Breast epithelium (tissue), 4 donors: ENCODE results near the gene TAF15. TPM values are rescaled to one million over a fixed set of nuclear protein-coding genes. Genes with fewer than 3 reads are reported as not detected.

ENCODE experiments used
- DNase-seq, 2 donors: peaks; one replicate each; pipeline ENCODE4 v3.0.0-alpha.2; 2019; ENCODE audit warnings: low spot score in 2 of 2
- H3K27ac ChIP-seq, 2 donors: fragments of 200-600 bp; sonication (generic) in 1 of 2; one replicate each; pipeline ENCODE4 v1.5.1; 2016 to 2019; ENCODE audit warnings: mild to moderate bottlenecking in 1 of 2
- H3K27me3 ChIP-seq, 2 donors: fragments of 200-600 bp; sonication (generic) in 1 of 2; one replicate each; pipeline versions ENCODE4 v1.5.1 to v1.6.0; 2017 to 2019; ENCODE audit warnings: control low read depth in 1 of 2, mild to moderate bottlenecking in 1 of 2
- H3K36me3 ChIP-seq: fragments of 200-600 bp; one replicate; pipeline ENCODE4 v1.5.1; 2019
- H3K4me1 ChIP-seq, 2 donors: fragments of 200-600 bp; sonication (generic); one replicate each; pipeline ENCODE4 v1.5.1; 2016 to 2019; ENCODE audit warnings: control low read depth in 1 of 2
- H3K4me3 ChIP-seq, 3 donors: fragments of 200-600 bp; sonication (generic); 1 replicate in 2 of 3; 2 replicates in 1 of 3; pipeline ENCODE4 v1.5.1; 2016 to 2019; ENCODE audit warnings: mild to moderate bottlenecking in 3 of 3, moderate library complexity in 2 of 3
- H3K9me3 ChIP-seq, 2 donors: fragments of 200-600 bp; sonication (generic) in 1 of 2; one replicate each; pipeline ENCODE4 v1.5.1; 2016 to 2019; ENCODE audit warnings: control low read depth in 1 of 2
- POLR2A ChIP-seq: fragments of 450-650 bp; IDR thresholded peaks from one replicate; pipeline ENCODE4 v1.6.1; 2016; ENCODE audit warnings: antibody characterized with exemption, mild to moderate bottlenecking, moderate library complexity
- POLR2AphosphoS5 ChIP-seq, 3 donors: sonication (generic); formaldehyde crosslinking; IDR thresholded peaks; one replicate each; pipeline ENCODE4 v1.6.1; 2017; ENCODE audit warnings: antibody characterized with exemption in 3 of 3
- intact Hi-C: fragments of 100-400 bp; cut with DNase I; formaldehyde crosslinking; loops from one replicate; pipeline ENCODE4 v1.15.1; 2023; ENCODE audit warnings: low total_unique reads
- total RNA-seq, 3 donors: library from RNA; depleted of rRNA; stranded (reverse); fragments of >200 nt; gene quantifications; one replicate each; pipeline ENCODE4 v1.1.0, GENCODE V29; 2016
- TF ChIP-seq, protein P1 (sequence below), 3 donors: fragments of 450-650 bp; IDR thresholded peaks; one replicate each; pipeline ENCODE4 v1.5.1; 2016 to 2017; ENCODE audit warnings: antibody characterized with exemption in 3 of 3, mild to moderate bottlenecking in 3 of 3, moderate library complexity in 3 of 3

TAF15 gene
- total RNA-seq, 3 donors from 2014 or later: 65.5 to 76.8 (median 72.8) TPM

- Histone ChIP-seq H3K4me1 (no peaks in the 10 kb centered on the region), H3K27me3 (no peaks in the 10 kb centered on the region), H3K27ac (no peak overlapping the region), H3K9me3 (no peaks in the 10 kb centered on the region), H3K36me3 (no peaks in the 10 kb centered on the region), H3K4me3 (no peak overlapping the region)
- intact Hi-C loops: no loop called here
- no peak for DNase-seq
- TF ChIP-seq POLR2AphosphoS5 (IDR thresholded peaks at IDR 0.05): no peak
- TF ChIP-seq, protein P1, sequence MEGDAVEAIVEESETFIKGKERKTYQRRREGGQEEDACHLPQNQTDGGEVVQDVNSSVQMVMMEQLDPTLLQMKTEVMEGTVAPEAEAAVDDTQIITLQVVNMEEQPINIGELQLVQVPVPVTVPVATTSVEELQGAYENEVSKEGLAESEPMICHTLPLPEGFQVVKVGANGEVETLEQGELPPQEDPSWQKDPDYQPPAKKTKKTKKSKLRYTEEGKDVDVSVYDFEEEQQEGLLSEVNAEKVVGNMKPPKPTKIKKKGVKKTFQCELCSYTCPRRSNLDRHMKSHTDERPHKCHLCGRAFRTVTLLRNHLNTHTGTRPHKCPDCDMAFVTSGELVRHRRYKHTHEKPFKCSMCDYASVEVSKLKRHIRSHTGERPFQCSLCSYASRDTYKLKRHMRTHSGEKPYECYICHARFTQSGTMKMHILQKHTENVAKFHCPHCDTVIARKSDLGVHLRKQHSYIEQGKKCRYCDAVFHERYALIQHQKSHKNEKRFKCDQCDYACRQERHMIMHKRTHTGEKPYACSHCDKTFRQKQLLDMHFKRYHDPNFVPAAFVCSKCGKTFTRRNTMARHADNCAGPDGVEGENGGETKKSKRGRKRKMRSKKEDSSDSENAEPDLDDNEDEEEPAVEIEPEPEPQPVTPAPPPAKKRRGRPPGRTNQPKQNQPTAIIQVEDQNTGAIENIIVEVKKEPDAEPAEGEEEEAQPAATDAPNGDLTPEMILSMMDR (IDR thresholded peaks at IDR 0.05): no peak
- no peak for TF ChIP-seq POLR2A
Observed at GRCh38 chr17:35865412-35866340, 56.4 kb downstream of the TAF15 start.

GRCh38 chr17:35866341-35866950 is 57.2 kb downstream of the TAF15 start:
- Histone ChIP-seq H3K4me3 (no peak overlapping the region), H3K4me1 (no peaks in the 10 kb centered on the region), H3K27me3 (no peaks in the 10 kb centered on the region), H3K9me3 (no peaks in the 10 kb centered on the region), H3K27ac (no peak overlapping the region), H3K36me3 (no peaks in the 10 kb centered on the region)
- DNase-seq: no peak
- intact Hi-C loops: no loop called here
- TF ChIP-seq POLR2A (no peak), POLR2AphosphoS5 (IDR thresholded peaks at IDR 0.05) (no peak)
- TF ChIP-seq, protein P1 (IDR thresholded peaks at IDR 0.05): no peak

DNA sequence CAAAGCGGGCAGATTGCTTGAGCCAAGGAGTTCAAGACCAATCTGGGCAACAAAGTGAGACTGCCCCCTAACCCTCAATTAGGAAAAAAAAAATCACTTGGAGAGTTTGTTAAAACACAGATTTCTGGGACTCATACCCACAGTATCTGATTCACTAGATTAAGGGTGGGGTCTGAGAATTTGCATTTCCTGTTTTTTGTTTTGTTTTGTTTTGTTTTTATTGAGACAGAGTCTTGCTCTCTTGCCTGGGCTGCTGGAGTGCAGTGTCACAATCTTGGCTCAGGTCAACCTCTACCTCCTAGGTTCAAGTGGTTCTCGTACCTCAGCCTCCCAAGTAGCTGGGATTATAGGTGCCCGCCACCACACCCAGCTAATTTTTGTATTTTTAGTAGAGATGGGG is 58.3 kb downstream of the TAF15 start:
- H3K4me1 ChIP-seq: no peaks in the 10 kb centered on the region
- no peaks in the 10 kb centered on the region for H3K36me3 ChIP-seq
- H3K27ac ChIP-seq: no peak overlapping the region
- TF ChIP-seq, protein P1 (IDR thresholded peaks at IDR 0.05): no peak
- TF ChIP-seq POLR2AphosphoS5 (IDR thresholded peaks at IDR 0.05) (no peak), POLR2A (no peak)
- no peak overlapping the region for H3K4me3 ChIP-seq
- intact Hi-C loops: no loop called here
- DNase-seq: no peak
- no peaks in the 10 kb centered on the region for H3K27me3 ChIP-seq
- no peaks in the 10 kb centered on the region for H3K9me3 ChIP-seq

DNA sequence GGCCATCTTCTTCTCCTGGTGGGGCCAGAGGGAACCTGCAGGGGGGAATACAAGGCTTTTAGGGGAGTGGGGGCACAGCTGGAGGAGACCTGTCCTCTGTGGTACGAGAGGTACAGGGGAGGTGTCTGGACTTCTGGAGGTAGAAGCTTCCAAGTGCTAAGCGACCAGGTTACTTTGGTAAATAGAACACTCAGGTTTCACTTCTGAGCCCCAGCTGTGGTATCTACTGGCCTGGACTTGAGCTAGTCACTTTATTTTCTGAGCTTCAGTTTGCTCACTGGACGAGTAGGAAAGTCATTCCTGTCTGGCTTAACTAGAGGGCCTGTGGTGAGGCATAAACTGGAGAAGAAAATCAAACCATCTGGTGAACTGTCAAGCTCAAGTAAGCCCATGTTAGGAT is 59.5 kb downstream of the TAF15 start, which contains the start of gene HEATR9:
TSS of gene HEATR9 (minus strand) at position 155 of the 400 bp plus-strand sequence. CDS start at position 6, 149 bp downstream.
- H3K36me3 ChIP-seq: no peaks in the 10 kb centered on the region

GRCh38 chr17:35870906-35871819 is 61.9 kb downstream of the TAF15 start:
- no peak overlapping the region for H3K4me3 ChIP-seq
- H3K36me3 ChIP-seq: no peaks in the 10 kb centered on the region
- intact Hi-C loops: no loop called here
- no peak overlapping the region for H3K27ac ChIP-seq
- H3K9me3 ChIP-seq: no peaks in the 10 kb centered on the region
- TF ChIP-seq POLR2A: no peak
- TF ChIP-seq, protein P1 (IDR thresholded peaks at IDR 0.05): no peak
- TF ChIP-seq POLR2AphosphoS5 (IDR thresholded peaks at IDR 0.05): no peak
- no peak for DNase-seq
- no peaks in the 10 kb centered on the region for H3K27me3 ChIP-seq
- H3K4me1 ChIP-seq: no peaks in the 10 kb centered on the region

More for the DNA sequence above, 59.5 kb downstream of the TAF15 start, which contains the start of gene HEATR9:
- no peak within 1 kb of the TSS for H3K4me3 ChIP-seq
- no peak for DNase-seq
- no peaks in the 10 kb centered on the region for H3K4me1 ChIP-seq
- TF ChIP-seq POLR2A: no peak
- intact Hi-C loops: no loop called here
- no peaks in the 10 kb centered on the region for H3K27me3 ChIP-seq
- H3K9me3 ChIP-seq: no peaks in the 10 kb centered on the region
- no peak within 1 kb of the TSS for H3K27ac ChIP-seq
